Ishikawa (cell line): Measurements from ENCODE around the gene GAB1.

Experiments used
- CEBPB ChIP-seq: IDR thresholded peaks from 2 replicates; pipeline ENCODE4 v1.6.1; 2012
- CREB1 ChIP-seq: IDR thresholded peaks from 2 replicates; pipeline ENCODE4 v1.6.1; 2012; ENCODE audit warnings: low read depth
- EGR1 ChIP-seq: IDR thresholded peaks from 2 replicates; pipeline ENCODE4 v1.6.1; 2012
- EP300 ChIP-seq: IDR thresholded peaks from 2 replicates; pipeline ENCODE4 v1.6.1; 2012; ENCODE audit warnings: borderline replicate concordance
- FOXM1 ChIP-seq: IDR thresholded peaks from 2 replicates; pipeline ENCODE4 v1.6.1; 2012; ENCODE audit warnings: low read depth, borderline replicate concordance
- NFIC ChIP-seq: IDR thresholded peaks from 2 replicates; pipeline ENCODE4 v1.6.1; 2012
- RAD21 ChIP-seq: IDR thresholded peaks from 2 replicates; pipeline ENCODE4 v1.6.1; 2012; ENCODE audit warnings: low read depth
- TAF1 ChIP-seq: IDR thresholded peaks from 2 replicates; pipeline ENCODE4 v1.6.1; 2012; ENCODE audit warnings: low read depth, mild to moderate bottlenecking
- TCF12 ChIP-seq: IDR thresholded peaks from 2 replicates; pipeline ENCODE4 v1.6.1; 2012; ENCODE audit warnings: low read depth
- TEAD4 ChIP-seq: IDR thresholded peaks from 2 replicates; pipeline ENCODE4 v1.6.1; 2012
- USF1 ChIP-seq: IDR thresholded peaks from 2 replicates; pipeline ENCODE4 v1.6.1; 2012
- YY1 ChIP-seq: IDR thresholded peaks from 2 replicates; pipeline ENCODE4 v1.6.1; 2012; ENCODE audit warnings: low read depth
- ZBTB7A ChIP-seq: IDR thresholded peaks from 2 replicates; pipeline ENCODE4 v1.6.1; 2012; ENCODE audit warnings: low read depth
- TF ChIP-seq, protein P1 (sequence below): IDR thresholded peaks from 2 replicates; pipeline ENCODE4 v1.6.1; 2012
- TF ChIP-seq, protein P2 (sequence below): IDR thresholded peaks from 2 replicates; pipeline ENCODE4 v1.6.1; 2012; ENCODE audit warnings: low read depth, mild to moderate bottlenecking

Gene GAB1

DNA sequence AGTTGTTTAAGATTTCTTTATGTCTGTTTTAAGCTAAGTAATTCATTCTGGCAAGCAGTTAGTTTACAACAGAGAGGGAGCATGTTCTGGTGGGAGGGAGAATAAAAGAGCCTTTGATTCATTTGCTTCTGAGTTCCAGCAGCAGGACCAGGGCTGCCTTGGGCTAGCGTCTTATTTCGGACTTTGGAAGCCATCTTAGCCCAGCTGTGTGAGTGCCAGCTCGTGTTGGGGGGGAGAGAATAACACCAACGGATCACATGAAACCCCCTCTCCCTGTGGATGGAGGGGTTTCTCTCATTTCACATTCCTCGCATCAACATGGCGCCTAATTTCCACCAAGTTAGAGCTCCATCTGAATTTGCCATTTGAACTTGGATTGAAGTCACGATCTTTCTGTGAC, 7.4 kb downstream of the GAB1 start:
- TF ChIP-seq RAD21 (no peak), CREB1 (no peak)

- TF ChIP-seq TCF12 (no peak), CEBPB (no peak), FOXM1 (no peak), RAD21 (no peak)
- TF ChIP-seq, protein P1, sequence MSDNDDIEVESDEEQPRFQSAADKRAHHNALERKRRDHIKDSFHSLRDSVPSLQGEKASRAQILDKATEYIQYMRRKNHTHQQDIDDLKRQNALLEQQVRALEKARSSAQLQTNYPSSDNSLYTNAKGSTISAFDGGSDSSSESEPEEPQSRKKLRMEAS = no peak
Observed at GRCh38 chr4:143344774-143345173, 8.1 kb downstream of the GAB1 start.

GRCh38 chr4:143345356-143345755, 8.7 kb downstream of the GAB1 start:
- TF ChIP-seq EP300 (no peak), TCF12 (no peak), ZBTB7A (no peak), RAD21 (no peak), CREB1 (no peak), NFIC (no peak), EGR1 (no peak), YY1 (no peak), TAF1 (no peak), TEAD4 (no peak), USF1 (no peak), FOXM1 (no peak), CEBPB (no peak)
- TF ChIP-seq, protein P1 = no peak
- TF ChIP-seq, protein P2, sequence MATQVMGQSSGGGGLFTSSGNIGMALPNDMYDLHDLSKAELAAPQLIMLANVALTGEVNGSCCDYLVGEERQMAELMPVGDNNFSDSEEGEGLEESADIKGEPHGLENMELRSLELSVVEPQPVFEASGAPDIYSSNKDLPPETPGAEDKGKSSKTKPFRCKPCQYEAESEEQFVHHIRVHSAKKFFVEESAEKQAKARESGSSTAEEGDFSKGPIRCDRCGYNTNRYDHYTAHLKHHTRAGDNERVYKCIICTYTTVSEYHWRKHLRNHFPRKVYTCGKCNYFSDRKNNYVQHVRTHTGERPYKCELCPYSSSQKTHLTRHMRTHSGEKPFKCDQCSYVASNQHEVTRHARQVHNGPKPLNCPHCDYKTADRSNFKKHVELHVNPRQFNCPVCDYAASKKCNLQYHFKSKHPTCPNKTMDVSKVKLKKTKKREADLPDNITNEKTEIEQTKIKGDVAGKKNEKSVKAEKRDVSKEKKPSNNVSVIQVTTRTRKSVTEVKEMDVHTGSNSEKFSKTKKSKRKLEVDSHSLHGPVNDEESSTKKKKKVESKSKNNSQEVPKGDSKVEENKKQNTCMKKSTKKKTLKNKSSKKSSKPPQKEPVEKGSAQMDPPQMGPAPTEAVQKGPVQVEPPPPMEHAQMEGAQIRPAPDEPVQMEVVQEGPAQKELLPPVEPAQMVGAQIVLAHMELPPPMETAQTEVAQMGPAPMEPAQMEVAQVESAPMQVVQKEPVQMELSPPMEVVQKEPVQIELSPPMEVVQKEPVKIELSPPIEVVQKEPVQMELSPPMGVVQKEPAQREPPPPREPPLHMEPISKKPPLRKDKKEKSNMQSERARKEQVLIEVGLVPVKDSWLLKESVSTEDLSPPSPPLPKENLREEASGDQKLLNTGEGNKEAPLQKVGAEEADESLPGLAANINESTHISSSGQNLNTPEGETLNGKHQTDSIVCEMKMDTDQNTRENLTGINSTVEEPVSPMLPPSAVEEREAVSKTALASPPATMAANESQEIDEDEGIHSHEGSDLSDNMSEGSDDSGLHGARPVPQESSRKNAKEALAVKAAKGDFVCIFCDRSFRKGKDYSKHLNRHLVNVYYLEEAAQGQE = no peak

- TF ChIP-seq CEBPB (no peak), TEAD4 (peak; percentile 67; the same call in 1 of the 2 replicates), USF1 (no peak), RAD21 (no peak), EGR1 (no peak)
Observed at GRCh38 chr4:143346206-143346605, 9.5 kb downstream of the GAB1 start.

- no peak for TF ChIP-seq TAF1
- no peak for TF ChIP-seq RAD21
- no peak for TF ChIP-seq USF1
- TF ChIP-seq, protein P1 = no peak
- TF ChIP-seq FOXM1 = no peak
- no peak for TF ChIP-seq TCF12
- no peak for TF ChIP-seq ZBTB7A
- TF ChIP-seq NFIC = no peak
- TF ChIP-seq, protein P2 = no peak
- no peak for TF ChIP-seq YY1
- no peak for TF ChIP-seq CREB1
- no peak for TF ChIP-seq EP300
- no peak for TF ChIP-seq CEBPB
- TF ChIP-seq TEAD4 = no peak
- no peak for TF ChIP-seq EGR1
Observed at GRCh38 chr4:143347484-143348111, 10.9 kb downstream of the GAB1 start.

GRCh38 chr4:143348233-143349077, 11.8 kb downstream of the GAB1 start:
- TF ChIP-seq USF1 = no peak
- TF ChIP-seq TAF1 = no peak
- no peak for TF ChIP-seq TEAD4
- no peak for TF ChIP-seq CREB1
- TF ChIP-seq EP300 = no peak
- TF ChIP-seq CEBPB = no peak
- TF ChIP-seq NFIC = no peak
- TF ChIP-seq, protein P2 = no peak
- TF ChIP-seq TCF12 = no peak
